ENCODE measurements around the gene HAGHL. TPM values are rescaled to one million over a fixed set of nuclear protein-coding genes. Genes with fewer than 3 reads are reported as not detected.

The HAGHL gene
- total and polyA plus RNA-seq, 2 experiments from 2014 or later: 21.6 to 35.3 TPM

- TF ChIP-seq ZNF462 (CRISPR knock-in tag; IDR thresholded peaks at IDR 0.05) (no peak), ETS1 (IDR thresholded peaks at IDR 0.05) (no peak), REST (IDR thresholded peaks at IDR 0.05; ENCODE audit: unreplicated experiment) (no peak), ZNF331 (CRISPR knock-in tag; IDR thresholded peaks at IDR 0.05; ENCODE audit: low read depth) (no peak), CREB1 (CRISPR knock-in tag; IDR thresholded peaks at IDR 0.05; ENCODE audit: low read depth) (no peak), EZH2phosphoT487 (IDR thresholded peaks at IDR 0.05; ENCODE audit: unreplicated experiment) (no peak), JUNB (IDR thresholded peaks at IDR 0.05; ENCODE audit: unreplicated experiment) (no peak), NANOG (IDR thresholded peaks at IDR 0.05; ENCODE audit: borderline replicate concordance) (no peak), STAT1 (IDR thresholded peaks at IDR 0.05; ENCODE audit: unreplicated experiment) (no peak), EZH2 (IDR thresholded peaks at IDR 0.05; ENCODE audit: low read depth, unreplicated experiment) (no peak), POLR2AphosphoS5 (IDR thresholded peaks at IDR 0.05; ENCODE audit: low read depth) (no peak)
Observed at GRCh38 chr16:702341-702740, 24.6 kb upstream of the HAGHL start (continued).
